Transverse colon (tissue), 4 donors: ENCODE data around the gene RBM24. TPM values are rescaled to one million over a fixed set of nuclear protein-coding genes. Genes with fewer than 3 reads are reported as not detected.

ENCODE experiments used
- DNase-seq: peaks from one replicate; pipeline ENCODE4 v3.0.0-alpha.2; 2019
- H3K27ac ChIP-seq, 4 donors: fragments of 200-600 bp; sonication (generic); 2 replicates each; pipeline ENCODE4 v1.5.1; 2016 to 2018; ENCODE audit warnings: inconsistent platforms in 4 of 4
- H3K27me3 ChIP-seq: fragments of 200-600 bp; sonication (generic); 2 replicates; pipeline ENCODE4 v1.5.1; 2017; ENCODE audit warnings: inconsistent platforms
- H3K36me3 ChIP-seq, 4 donors: fragments of 200-600 bp; sonication (generic); 2 replicates each; pipeline ENCODE4 v1.5.1; 2017 to 2019; ENCODE audit warnings: inconsistent platforms in 4 of 4
- H3K4me1 ChIP-seq, 4 donors: fragments of 200-600 bp; sonication (generic); 2 replicates each; pipeline ENCODE4 v1.5.1; 2017 to 2020; ENCODE audit warnings: inconsistent platforms in 4 of 4
- H3K4me3 ChIP-seq, 4 donors: fragments of 200-600 bp; sonication (generic); 1 replicate in 1 of 4; 2 replicates in 3 of 4; pipeline versions ENCODE4 v1.5.1 to v1.6.1; 2017 to 2019; ENCODE audit warnings: inconsistent platforms in 4 of 4
- H3K9me3 ChIP-seq, 2 donors: fragments of 200-600 bp; sonication (generic); 2 replicates each; pipeline ENCODE4 v1.5.1; 2017 to 2019; ENCODE audit warnings: inconsistent platforms in 2 of 2
- EP300 ChIP-seq: sonication (generic); formaldehyde crosslinking; IDR thresholded peaks from one replicate; pipeline ENCODE4 v1.6.1; 2017; ENCODE audit warnings: antibody characterized with exemption, low read depth
- POLR2A ChIP-seq: fragments of 450-650 bp; IDR thresholded peaks from one replicate; pipeline ENCODE4 v1.6.1; 2016; ENCODE audit warnings: antibody characterized with exemption, mild to moderate bottlenecking, moderate library complexity
- POLR2AphosphoS5 ChIP-seq, 3 donors: sonication (generic); formaldehyde crosslinking; IDR thresholded peaks; one replicate each; pipeline ENCODE4 v1.6.1; 2016; ENCODE audit warnings: antibody characterized with exemption in 3 of 3
- WGBS, 2 donors: methylation state at CpG; one replicate each; pipeline ENCODE4 v1.1.5; 2018; ENCODE audit warnings: low coverage in 1 of 2; 5-methylcytosine and 5-hydroxymethylcytosine counted together
- in situ Hi-C, 4 donors: fragments of 200-750 bp; cut with MboI; loops; one replicate each; pipeline versions ENCODE4 v1.15.0 to v1.15.1; 2017; ENCODE audit warnings: low sequenced_read_pairs in 3 of 4, low pct_ligation_motif_present in 1 of 4, low pct_unique_long_range_greater_than_20kb in 1 of 4
- intact Hi-C: fragments of 100-400 bp; cut with DNase I; formaldehyde crosslinking; loops from one replicate; pipeline ENCODE4 v1.15.1; 2023; ENCODE audit warnings: low total_unique reads
- total RNA-seq, 4 donors: library from RNA; depleted of rRNA; stranded (reverse); fragments of >200 nt; gene quantifications; one replicate each; pipeline ENCODE4 v1.1.0, GENCODE V29; 2016
- TF ChIP-seq, protein P1 (sequence below), 5 experiments: fragments of 200-600 bp in 3 of 5; fragments of 450-650 bp in 2 of 5; sonication (generic) in 3 of 5; IDR thresholded peaks; 1 replicate in 2 of 5; 2 replicates in 3 of 5; pipeline ENCODE4 v1.5.1; 2016 to 2017; ENCODE audit warnings: antibody characterized with exemption in 5 of 5, inconsistent platforms in 3 of 5, mild to moderate bottlenecking in 2 of 5, moderate library complexity in 1 of 5

The RBM24 gene
- total RNA-seq, 4 donors from 2014 or later = 4.8 to 10.2 TPM; not detected in 2

DNA sequence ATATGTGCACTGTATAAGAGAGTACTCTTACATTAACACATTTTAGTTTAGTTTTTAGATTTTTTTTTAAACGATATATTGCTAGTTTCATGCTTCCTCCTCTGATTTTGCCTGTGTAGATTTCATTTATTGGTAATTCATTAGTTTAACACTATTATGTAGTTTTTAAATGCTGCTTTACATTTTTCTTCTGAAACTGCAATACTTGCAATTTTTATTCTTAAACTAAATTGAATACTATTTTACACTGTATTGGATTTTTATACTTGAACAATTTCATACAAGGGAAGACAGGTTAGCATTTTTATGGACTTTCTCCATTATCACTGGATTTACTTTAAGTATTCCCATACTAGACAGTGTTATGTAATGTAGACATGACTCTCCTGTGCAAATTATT lies 12.2 kb downstream of the RBM24 start:
- peaks cover 0 to 14% (median 6%) of the 10 kb centered on the region in 4 donors for H3K4me1 ChIP-seq
- WGBS, 2 donors = 83 to 98% methylated on average over 1 of the region's 1 CpG
- no peaks in the 10 kb centered on the region for H3K36me3 ChIP-seq
- no peak overlapping the region for H3K27ac ChIP-seq
- intact Hi-C loops (no loop called here), in situ Hi-C loops (loop anchor here in 1 of 4 donors (25.0 kb wide), 1 partner anchor 294 kb away; no protein-coding TSS in a partner anchor)
- H3K27me3 ChIP-seq = no peaks in the 10 kb centered on the region
- no peak for TF ChIP-seq POLR2A
- no peak for TF ChIP-seq EP300
- no peak for TF ChIP-seq POLR2AphosphoS5 (IDR thresholded peaks at IDR 0.05)
- TF ChIP-seq, protein P1, sequence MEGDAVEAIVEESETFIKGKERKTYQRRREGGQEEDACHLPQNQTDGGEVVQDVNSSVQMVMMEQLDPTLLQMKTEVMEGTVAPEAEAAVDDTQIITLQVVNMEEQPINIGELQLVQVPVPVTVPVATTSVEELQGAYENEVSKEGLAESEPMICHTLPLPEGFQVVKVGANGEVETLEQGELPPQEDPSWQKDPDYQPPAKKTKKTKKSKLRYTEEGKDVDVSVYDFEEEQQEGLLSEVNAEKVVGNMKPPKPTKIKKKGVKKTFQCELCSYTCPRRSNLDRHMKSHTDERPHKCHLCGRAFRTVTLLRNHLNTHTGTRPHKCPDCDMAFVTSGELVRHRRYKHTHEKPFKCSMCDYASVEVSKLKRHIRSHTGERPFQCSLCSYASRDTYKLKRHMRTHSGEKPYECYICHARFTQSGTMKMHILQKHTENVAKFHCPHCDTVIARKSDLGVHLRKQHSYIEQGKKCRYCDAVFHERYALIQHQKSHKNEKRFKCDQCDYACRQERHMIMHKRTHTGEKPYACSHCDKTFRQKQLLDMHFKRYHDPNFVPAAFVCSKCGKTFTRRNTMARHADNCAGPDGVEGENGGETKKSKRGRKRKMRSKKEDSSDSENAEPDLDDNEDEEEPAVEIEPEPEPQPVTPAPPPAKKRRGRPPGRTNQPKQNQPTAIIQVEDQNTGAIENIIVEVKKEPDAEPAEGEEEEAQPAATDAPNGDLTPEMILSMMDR (IDR thresholded peaks at IDR 0.05) = no peak
- DNase-seq = no peak
- H3K9me3 ChIP-seq = no peaks in the 10 kb centered on the region
- H3K4me3 ChIP-seq = no peak overlapping the region

DNA sequence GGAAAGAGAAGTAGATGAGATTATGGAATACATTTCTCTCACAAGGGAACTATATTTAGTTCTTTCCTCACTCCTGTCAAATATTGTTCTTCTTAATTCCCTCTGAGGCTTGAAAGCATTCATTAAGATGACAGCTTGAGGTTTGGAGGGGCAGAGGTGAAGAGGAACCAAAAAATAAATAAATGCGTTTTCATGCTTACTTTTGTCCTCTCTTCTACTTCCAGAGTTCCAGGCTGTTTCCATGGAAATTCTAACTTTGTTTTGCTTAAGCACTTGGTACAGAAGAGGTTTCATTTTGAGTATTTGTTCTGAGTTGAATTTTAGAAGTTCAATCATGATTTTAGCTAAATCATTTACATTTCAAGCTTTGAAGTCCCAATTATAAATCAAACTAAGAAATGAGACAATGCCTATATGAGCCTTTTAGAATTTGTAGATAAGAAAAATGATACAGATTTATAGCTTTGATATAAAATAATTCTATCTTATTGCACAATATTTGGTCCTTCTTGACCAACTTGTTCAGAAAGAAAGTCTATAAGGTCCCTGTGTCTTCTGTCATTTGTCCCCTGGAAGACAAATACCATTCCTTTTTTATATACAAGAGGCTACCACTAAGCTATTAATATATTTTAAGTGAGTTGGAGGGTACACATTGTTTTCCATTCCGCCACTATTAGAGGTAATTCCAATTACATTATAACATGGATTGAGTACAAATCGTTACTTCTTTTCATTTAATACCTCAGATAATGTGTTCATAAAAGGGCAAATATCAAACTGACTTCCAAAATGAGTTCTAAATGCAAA lies 16.3 kb downstream of the RBM24 start:
- intact Hi-C loops (no loop called here), in situ Hi-C loops (loop anchor here in 1 of 4 donors (25.0 kb wide), 1 partner anchor 290 kb away; no protein-coding TSS in a partner anchor)
- no peaks in the 10 kb centered on the region for H3K36me3 ChIP-seq
- no peaks in the 10 kb centered on the region for H3K9me3 ChIP-seq
- no peak overlapping the region for H3K27ac ChIP-seq
- 58 to 67% methylated on average over 3 of the region's 3 CpGs for WGBS, 2 donors
- H3K4me1 ChIP-seq = no peaks in the 10 kb centered on the region
- no peak overlapping the region for H3K4me3 ChIP-seq
- TF ChIP-seq POLR2A (no peak), EP300 (no peak), POLR2AphosphoS5 (IDR thresholded peaks at IDR 0.05) (no peak)
- TF ChIP-seq, protein P1 (IDR thresholded peaks at IDR 0.05) = no peak
- DNase-seq = no peak
- no peaks in the 10 kb centered on the region for H3K27me3 ChIP-seq

DNA sequence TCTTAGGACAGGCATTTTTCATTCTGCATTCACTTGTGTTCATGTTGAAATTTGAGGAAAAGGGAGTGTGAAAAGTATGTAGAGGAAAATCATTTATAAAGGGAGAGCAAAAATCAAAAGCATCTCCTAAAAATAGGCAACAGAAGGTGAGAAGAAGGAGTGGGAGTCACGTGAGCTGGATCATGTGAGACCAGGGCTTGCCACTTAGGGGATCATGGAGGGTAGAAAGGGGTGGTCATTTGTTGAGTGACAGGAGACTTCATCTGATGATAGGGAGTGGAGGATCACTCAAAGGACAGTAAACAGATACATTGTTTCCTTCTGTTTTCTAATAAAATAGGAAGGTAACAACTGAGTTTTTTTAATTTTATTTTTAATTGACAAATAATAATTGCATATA lies 17.1 kb downstream of the RBM24 start:
- no peak overlapping the region for H3K27ac ChIP-seq
- TF ChIP-seq, protein P1 (IDR thresholded peaks at IDR 0.05) = no peak
- no peak for TF ChIP-seq EP300
- no peak for TF ChIP-seq POLR2AphosphoS5 (IDR thresholded peaks at IDR 0.05)
- TF ChIP-seq POLR2A = no peak
- no peaks in the 10 kb centered on the region for H3K36me3 ChIP-seq
- H3K9me3 ChIP-seq = no peaks in the 10 kb centered on the region
- intact Hi-C loops (no loop called here), in situ Hi-C loops (loop anchor here in 1 of 4 donors (25.0 kb wide), 1 partner anchor 289 kb away; no protein-coding TSS in a partner anchor)
- WGBS, 2 donors = 56 to 77% methylated on average over 1 of the region's 1 CpG
- no peaks in the 10 kb centered on the region for H3K4me1 ChIP-seq
- no peaks in the 10 kb centered on the region for H3K27me3 ChIP-seq
- no peak overlapping the region for H3K4me3 ChIP-seq
- no peak for DNase-seq

DNA sequence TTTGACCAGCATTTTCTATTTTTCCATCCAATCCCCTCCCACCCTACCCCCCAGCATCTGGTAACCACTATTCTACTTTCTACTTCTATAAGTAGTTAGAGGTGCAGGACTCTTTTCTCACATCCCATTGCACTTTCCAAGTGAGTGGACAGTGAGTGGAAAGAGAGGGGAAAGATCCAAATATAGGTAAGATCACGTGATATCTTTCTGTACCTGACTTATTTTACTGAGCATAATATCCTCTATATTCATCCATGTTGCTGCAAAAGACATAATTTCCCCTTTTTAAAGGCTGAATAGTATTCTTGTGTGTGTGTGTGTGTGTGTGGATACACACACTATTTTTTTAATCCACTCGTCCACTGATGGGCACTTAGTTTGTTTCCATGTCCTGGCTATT lies 18.1 kb downstream of the RBM24 start:
- TF ChIP-seq POLR2AphosphoS5 (IDR thresholded peaks at IDR 0.05) (no peak), EP300 (no peak), POLR2A (no peak)
- TF ChIP-seq, protein P1 (IDR thresholded peaks at IDR 0.05) = no peak
- Histone ChIP-seq H3K9me3 (no peaks in the 10 kb centered on the region), H3K36me3 (no peaks in the 10 kb centered on the region), H3K4me1 (no peaks in the 10 kb centered on the region), H3K4me3 (no peak overlapping the region), H3K27me3 (no peaks in the 10 kb centered on the region), H3K27ac (no peak overlapping the region)
- intact Hi-C loops (no loop called here), in situ Hi-C loops (loop anchor here in 1 of 4 donors (25.0 kb wide), 1 partner anchor 288 kb away; no protein-coding TSS in a partner anchor)
- no peak for DNase-seq
- 90% methylated on average over 2 of the region's 2 CpGs for WGBS, 2 donors
